Activated CD8-positive, alpha-beta memory T cell treated with anti-CD3 and anti-CD28 coated beads for 4 hours (primary cell): ENCODE measurements around the gene ARSI.

Experiments
- DNase-seq, 2 donors: peaks; one replicate each; pipeline ENCODE4 v3.0.0-alpha.2; 2020; ENCODE audit warnings: low read depth in 2 of 2

The ARSI gene

GRCh38 chr5:150302301-150303069 is at the start of gene ARSI:
TSS of gene ARSI (minus strand) at chr5:150302905. CDS start at chr5:150302373, 532 bp downstream.
- DNase-seq: no peak

GRCh38 chr5:150350524-150351344 is 48.0 kb upstream of the ARSI start:
- DNase-seq: no peak

GRCh38 chr5:150349681-150350275 is 47.1 kb upstream of the ARSI start:
- DNase-seq: no peak

GRCh38 chr5:150347451-150347850 is 44.7 kb upstream of the ARSI start:
- DNase-seq: no peak

- no peak for DNase-seq
Observed at GRCh38 chr5:150347003-150347402, 44.3 kb upstream of the ARSI start.

- DNase-seq: no peak
Observed at GRCh38 chr5:150346592-150346991, 43.9 kb upstream of the ARSI start.

- no peak for DNase-seq
Observed at GRCh38 chr5:150345716-150346115, 43.0 kb upstream of the ARSI start.

- DNase-seq: no peak
Observed at GRCh38 chr5:150343994-150344631, 41.4 kb upstream of the ARSI start.

GRCh38 chr5:150342583-150342982 is 39.9 kb upstream of the ARSI start:
- no peak for DNase-seq

GRCh38 chr5:150341989-150342388 is 39.3 kb upstream of the ARSI start:
- no peak for DNase-seq

GRCh38 chr5:150341331-150341730 is 38.6 kb upstream of the ARSI start:
- DNase-seq: no peak

GRCh38 chr5:150340614-150341255 is 38.0 kb upstream of the ARSI start:
- DNase-seq: no peak

GRCh38 chr5:150339841-150340240 is 37.1 kb upstream of the ARSI start:
- DNase-seq: no peak

- no peak for DNase-seq
Observed at GRCh38 chr5:150339165-150339564, 36.5 kb upstream of the ARSI start.

- no peak for DNase-seq
Observed at GRCh38 chr5:150338546-150338945, 35.8 kb upstream of the ARSI start.

GRCh38 chr5:150335778-150336177 is 33.1 kb upstream of the ARSI start:
- DNase-seq: no peak

GRCh38 chr5:150333400-150333799 is 30.7 kb upstream of the ARSI start:
- no peak for DNase-seq

GRCh38 chr5:150329881-150330876 is 27.5 kb upstream of the ARSI start:
- DNase-seq: no peak

- no peak for DNase-seq
Observed at GRCh38 chr5:150329038-150329437, 26.3 kb upstream of the ARSI start.

GRCh38 chr5:150328515-150328914 is 25.8 kb upstream of the ARSI start:
- DNase-seq: no peak
